GM06990 (cell line): ENCODE measurements around the gene CAMKMT.
"Not testable (repeated sequence)": the region's sequence is repeated elsewhere in the genome, so short reads cannot be mapped to it uniquely, and the experiment has no call there.

Experiments used
- DNase-seq: peaks from one replicate; pipeline ENCODE4 v3.0.0-alpha.2; 2011; ENCODE audit not compliant: insufficient read length; ENCODE audit errors: extremely low read depth
- H3K27me3 ChIP-seq: replicated peaks from 2 replicates; pipeline ENCODE4 v1.6.0; 2011; ENCODE audit warnings: low read length; ENCODE audit not compliant: control insufficient read depth, insufficient read depth
- H3K36me3 ChIP-seq: 2 replicates; pipeline ENCODE4 v1.5.1; 2011; ENCODE audit warnings: low read length; ENCODE audit not compliant: control insufficient read depth, insufficient read depth
- H3K4me3 ChIP-seq: replicated peaks from 2 replicates; pipeline ENCODE4 v1.5.1; 2011; ENCODE audit warnings: low read depth, mild to moderate bottlenecking, control low read depth, low read length
- CTCF ChIP-seq: IDR thresholded peaks from 2 replicates; pipeline ENCODE4 v1.5.1; 2011; ENCODE audit warnings: low read length, control low read depth, mild to moderate bottlenecking, inconsistent platforms; ENCODE audit not compliant: insufficient read depth, poor library complexity, severe bottlenecking

Gene CAMKMT

GRCh38 chr2:44578471-44579093, 216.8 kb downstream of the CAMKMT start:
- no peak for TF ChIP-seq CTCF
- no peaks in the 10 kb centered on the region for H3K27me3 ChIP-seq
- peak overlapping the region; percentile 8; the same call in 1 of the 2 replicates for H3K4me3 ChIP-seq
- peak; percentile 48 for DNase-seq
- H3K36me3 ChIP-seq: no peaks in the 10 kb centered on the region

- no peak for TF ChIP-seq CTCF
- DNase-seq: no peak
- H3K36me3 ChIP-seq: no peaks in the 10 kb centered on the region
- no peak overlapping the region for H3K4me3 ChIP-seq
- H3K27me3 ChIP-seq: no peaks in the 10 kb centered on the region
Observed at GRCh38 chr2:44579115-44579836, 217.5 kb downstream of the CAMKMT start.

GRCh38 chr2:44579837-44580230, 218.1 kb downstream of the CAMKMT start:
- Histone ChIP-seq H3K4me3 (no peak overlapping the region), H3K36me3 (no peaks in the 10 kb centered on the region), H3K27me3 (no peaks in the 10 kb centered on the region)
- TF ChIP-seq CTCF: no peak
- DNase-seq: no peak

GRCh38 chr2:44580875-44581515, 219.2 kb downstream of the CAMKMT start:
- TF ChIP-seq CTCF: no peak
- Histone ChIP-seq H3K27me3 (no peaks in the 10 kb centered on the region), H3K36me3 (no peaks in the 10 kb centered on the region), H3K4me3 (no peak overlapping the region)
- no peak for DNase-seq

- Histone ChIP-seq H3K27me3 (no peaks in the 10 kb centered on the region), H3K36me3 (no peaks in the 10 kb centered on the region), H3K4me3 (no peak overlapping the region)
- DNase-seq: no peak
- TF ChIP-seq CTCF: no peak
Observed at GRCh38 chr2:44582363-44583008, 220.7 kb downstream of the CAMKMT start.

GRCh38 chr2:44595615-44596014, 233.9 kb downstream of the CAMKMT start:
- DNase-seq, H3K27me3 ChIP-seq, H3K4me3 ChIP-seq, H3K36me3 ChIP-seq: not testable (repeated sequence)
